Mesendoderm (in vitro differentiated cells): ENCODE data around the gene NCBP2L.

Experiments
- DNase-seq: peaks from one replicate; pipeline ENCODE4 v3.0.0; 2013
- H2AK5ac ChIP-seq: 2 replicates; pipeline ENCODE4 v1.6.1; 2013; ENCODE audit warnings: low read length, inconsistent platforms
- H2BK120ac ChIP-seq: 2 replicates; pipeline ENCODE4 v1.6.1; 2013; ENCODE audit warnings: low read depth, mild to moderate bottlenecking, low read length, moderate library complexity, mixed read lengths
- H2BK15ac ChIP-seq: replicated peaks from 2 replicates; pipeline ENCODE4 v1.6.1; 2013; ENCODE audit warnings: low read depth, mild to moderate bottlenecking, moderate library complexity
- H2BK5ac ChIP-seq: 2 replicates; pipeline ENCODE4 v1.6.1; 2013; ENCODE audit warnings: low read length, inconsistent platforms
- H3K18ac ChIP-seq: 2 replicates; pipeline ENCODE4 v1.6.1; 2013; ENCODE audit warnings: mild to moderate bottlenecking, low read length, mixed read lengths
- H3K23ac ChIP-seq: one replicate; pipeline ENCODE4 v1.6.1; 2013; ENCODE audit warnings: low read length
- H3K27ac ChIP-seq: 2 replicates; pipeline ENCODE4 v1.5.1; 2013; ENCODE audit warnings: low read depth, mild to moderate bottlenecking, inconsistent platforms, low read length, moderate library complexity
- H3K27me3 ChIP-seq: 2 replicates; pipeline ENCODE4 v1.6.1; 2013; ENCODE audit warnings: low read length, control low read depth, mild to moderate bottlenecking, inconsistent platforms; ENCODE audit not compliant: insufficient read depth, poor library complexity
- H3K36me3 ChIP-seq: 2 replicates; pipeline ENCODE4 v1.6.1; 2013; ENCODE audit warnings: low read length, inconsistent platforms; ENCODE audit not compliant: control insufficient read depth, insufficient read depth
- H3K4ac ChIP-seq: one replicate; pipeline ENCODE4 v1.6.1; 2013; ENCODE audit warnings: low read depth, mild to moderate bottlenecking, low read length, moderate library complexity
- H3K4me1 ChIP-seq: 2 replicates; pipeline ENCODE4 v1.6.1; 2013; ENCODE audit warnings: low read depth, low read length, inconsistent platforms; ENCODE audit not compliant: control insufficient read depth
- H3K4me2 ChIP-seq: 2 replicates; pipeline ENCODE4 v1.6.1; 2013; ENCODE audit warnings: low read length
- H3K4me3 ChIP-seq: 2 replicates; pipeline ENCODE4 v1.5.1; 2013; ENCODE audit warnings: mild to moderate bottlenecking, low read length
- H3K56ac ChIP-seq: one replicate; pipeline ENCODE4 v1.6.1; 2013; ENCODE audit warnings: low read length
- H3K79me1 ChIP-seq: 2 replicates; pipeline ENCODE4 v1.6.1; 2013; ENCODE audit warnings: low read length, inconsistent platforms
- H3K79me2 ChIP-seq: 2 replicates; pipeline ENCODE4 v1.6.1; 2013; ENCODE audit warnings: mild to moderate bottlenecking, low read length; ENCODE audit not compliant: control insufficient read depth, insufficient read depth
- H3K9ac ChIP-seq: 2 replicates; pipeline ENCODE4 v1.6.1; 2013; ENCODE audit warnings: low read length, inconsistent platforms
- H4K5ac ChIP-seq: one replicate; pipeline ENCODE4 v1.6.1; 2013; ENCODE audit warnings: low read length
- H4K8ac ChIP-seq: one replicate; pipeline ENCODE4 v1.6.1; 2013; ENCODE audit warnings: low read depth, mild to moderate bottlenecking, control low read depth, low read length, moderate library complexity
- WGBS: extraction: QIAGEN DNeasy Blood & Tissue Kit; methylation state at CpG from one replicate; pipeline ENCODE4 v1.1.7; 2013; ENCODE audit warnings: low lambda C conversion rate, missing lambda C conversion rate; ENCODE audit not compliant: insufficient coverage; ENCODE audit errors: extremely low coverage; 5-methylcytosine and 5-hydroxymethylcytosine counted together

NCBP2L gene

GRCh38 chrX:107747596-107748161, 29.9 kb upstream of the NCBP2L start:
- H3K4ac ChIP-seq, result no peak overlapping the region
- no peak overlapping the region for H2BK5ac ChIP-seq
- H3K9ac ChIP-seq, result no peak overlapping the region
- no peak overlapping the region for H4K8ac ChIP-seq
- no peaks in the 10 kb centered on the region for H3K79me2 ChIP-seq
- H3K27ac ChIP-seq, result no peak overlapping the region
- no peak overlapping the region for H3K23ac ChIP-seq
- H3K18ac ChIP-seq, result no peak overlapping the region
- DNase-seq, result no peak
- H3K4me1 ChIP-seq, result no peaks in the 10 kb centered on the region
- no peak overlapping the region for H3K4me2 ChIP-seq
- H3K79me1 ChIP-seq, result no peaks in the 10 kb centered on the region
- H2BK120ac ChIP-seq, result no peak overlapping the region
- no peak overlapping the region for H2BK15ac ChIP-seq
- no peak overlapping the region for H2AK5ac ChIP-seq
- no peak overlapping the region for H3K56ac ChIP-seq
- H4K5ac ChIP-seq, result no peak overlapping the region
- no peak overlapping the region for H3K4me3 ChIP-seq
- H3K36me3 ChIP-seq, result no peaks in the 10 kb centered on the region
- no CpG with 5 or more reads among the region's 3 CpGs for WGBS
- H3K27me3 ChIP-seq, result no peaks in the 10 kb centered on the region

- Histone ChIP-seq H3K79me2 (no peaks in the 10 kb centered on the region), H3K4me2 (no peak overlapping the region), H3K4me3 (no peak overlapping the region), H3K79me1 (no peaks in the 10 kb centered on the region), H2BK5ac (no peak overlapping the region), H3K56ac (no peak overlapping the region), H2BK15ac (no peak overlapping the region), H3K27me3 (no peaks in the 10 kb centered on the region), H3K4ac (no peak overlapping the region), H3K4me1 (no peaks in the 10 kb centered on the region), H3K27ac (no peak overlapping the region), H4K8ac (no peak overlapping the region), H3K36me3 (no peaks in the 10 kb centered on the region), H2BK120ac (no peak overlapping the region), H2AK5ac (no peak overlapping the region), H3K23ac (no peak overlapping the region), H3K9ac (no peak overlapping the region), H4K5ac (no peak overlapping the region), H3K18ac (no peak overlapping the region)
- WGBS, result no CpG with 5 or more reads among the region's 6 CpGs
- DNase-seq, result no peak
These were observed 29.0 kb upstream of the NCBP2L start for GRCh38 chrX:107748506-107748905.

DNA sequence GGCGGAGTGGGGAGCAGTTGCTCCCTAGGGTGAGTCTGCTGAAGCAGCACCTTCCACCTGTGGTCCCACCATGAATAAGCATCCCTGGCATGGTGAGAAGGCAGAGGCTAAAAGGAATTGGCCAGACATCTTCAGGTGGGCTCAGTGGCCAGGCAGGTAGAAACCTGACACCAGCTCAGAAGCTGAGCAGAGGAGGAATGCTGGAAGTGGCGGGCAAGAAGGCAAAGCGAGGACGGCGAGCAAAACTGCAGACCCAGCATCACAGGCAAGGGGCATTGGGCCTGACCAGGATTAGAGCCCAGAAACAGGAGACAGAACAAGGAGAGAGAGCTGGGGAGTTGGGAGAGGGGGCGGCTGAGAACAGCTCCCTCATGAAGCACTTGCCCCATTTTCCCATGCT, 27.3 kb upstream of the NCBP2L start:
- Histone ChIP-seq H2AK5ac (no peak overlapping the region), H3K4me3 (no peak overlapping the region), H3K79me1 (no peaks in the 10 kb centered on the region), H3K9ac (no peak overlapping the region), H3K18ac (no peak overlapping the region), H2BK5ac (no peak overlapping the region), H3K36me3 (no peaks in the 10 kb centered on the region), H4K5ac (no peak overlapping the region), H3K27me3 (no peaks in the 10 kb centered on the region), H3K4me2 (no peak overlapping the region), H3K4me1 (no peaks in the 10 kb centered on the region), H3K27ac (no peak overlapping the region), H3K4ac (no peak overlapping the region), H4K8ac (no peak overlapping the region), H3K79me2 (no peaks in the 10 kb centered on the region), H2BK15ac (no peak overlapping the region), H3K56ac (no peak overlapping the region), H2BK120ac (no peak overlapping the region), H3K23ac (no peak overlapping the region)
- no peak for DNase-seq
- WGBS, result no CpG with 5 or more reads among the region's 6 CpGs

GRCh38 chrX:107750861-107751445, 26.6 kb upstream of the NCBP2L start:
- H3K4me3 ChIP-seq, result no peak overlapping the region
- H3K36me3 ChIP-seq, result no peaks in the 10 kb centered on the region
- no peak for DNase-seq
- no peak overlapping the region for H3K4ac ChIP-seq
- no peak overlapping the region for H3K9ac ChIP-seq
- H2BK5ac ChIP-seq, result no peak overlapping the region
- H3K27ac ChIP-seq, result no peak overlapping the region
- no peak overlapping the region for H4K8ac ChIP-seq
- H2BK15ac ChIP-seq, result no peak overlapping the region
- no peaks in the 10 kb centered on the region for H3K79me1 ChIP-seq
- no peak overlapping the region for H2AK5ac ChIP-seq
- no peak overlapping the region for H4K5ac ChIP-seq
- no peak overlapping the region for H3K23ac ChIP-seq
- no CpG with 5 or more reads among the region's 7 CpGs for WGBS
- H3K27me3 ChIP-seq, result no peaks in the 10 kb centered on the region
- no peaks in the 10 kb centered on the region for H3K4me1 ChIP-seq
- H3K79me2 ChIP-seq, result no peaks in the 10 kb centered on the region
- no peak overlapping the region for H2BK120ac ChIP-seq
- no peak overlapping the region for H3K4me2 ChIP-seq
- H3K18ac ChIP-seq, result no peak overlapping the region
- H3K56ac ChIP-seq, result no peak overlapping the region

DNA sequence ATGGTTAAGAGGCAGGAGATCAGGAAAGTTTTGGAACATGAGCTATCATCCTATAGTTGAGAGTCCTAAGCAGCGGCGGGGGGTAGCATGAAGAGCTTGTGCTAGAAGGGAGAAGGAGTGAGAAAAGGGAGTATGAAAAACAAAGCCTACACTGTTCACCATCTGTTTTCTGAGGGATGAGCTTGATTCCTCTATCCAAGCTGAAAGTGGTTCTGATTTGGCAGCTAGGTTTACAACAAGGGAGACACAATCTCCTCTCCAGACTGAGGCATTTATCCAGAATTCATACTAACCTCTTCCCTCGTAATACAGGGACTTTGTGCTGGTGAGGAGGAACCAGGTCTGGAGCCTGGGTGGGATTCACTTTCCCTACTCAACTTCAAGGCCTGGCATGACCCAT, 25.5 kb upstream of the NCBP2L start:
- Histone ChIP-seq H3K79me2 (no peaks in the 10 kb centered on the region), H2BK15ac (no peak overlapping the region), H3K56ac (no peak overlapping the region)

GRCh38 chrX:107752714-107753113, 24.8 kb upstream of the NCBP2L start:
- Histone ChIP-seq H3K4me2 (no peak overlapping the region), H2BK5ac (no peak overlapping the region), H3K27me3 (no peaks in the 10 kb centered on the region), H4K8ac (no peak overlapping the region), H3K36me3 (no peaks in the 10 kb centered on the region), H4K5ac (no peak overlapping the region), H2AK5ac (no peak overlapping the region), H2BK15ac (no peak overlapping the region), H3K79me2 (no peaks in the 10 kb centered on the region), H3K4me3 (no peak overlapping the region), H3K27ac (no peak overlapping the region), H3K4me1 (no peaks in the 10 kb centered on the region), H3K4ac (no peak overlapping the region), H3K9ac (no peak overlapping the region), H3K18ac (no peak overlapping the region), H3K79me1 (no peaks in the 10 kb centered on the region), H3K23ac (no peak overlapping the region), H2BK120ac (no peak overlapping the region), H3K56ac (no peak overlapping the region)
- WGBS, result no CpG with 5 or more reads among the region's 3 CpGs
- DNase-seq, result no peak

More for the DNA sequence above, 25.5 kb upstream of the NCBP2L start:
- WGBS, result no CpG with 5 or more reads among the region's 3 CpGs
- Histone ChIP-seq H2BK5ac (no peak overlapping the region), H3K36me3 (no peaks in the 10 kb centered on the region), H3K4ac (no peak overlapping the region), H3K9ac (no peak overlapping the region), H3K27ac (no peak overlapping the region), H3K18ac (no peak overlapping the region), H2AK5ac (no peak overlapping the region), H3K4me2 (no peak overlapping the region), H2BK120ac (no peak overlapping the region), H3K4me1 (no peaks in the 10 kb centered on the region), H3K27me3 (no peaks in the 10 kb centered on the region), H3K4me3 (no peak overlapping the region), H3K79me1 (no peaks in the 10 kb centered on the region), H4K8ac (no peak overlapping the region), H3K23ac (no peak overlapping the region), H4K5ac (no peak overlapping the region)
- DNase-seq, result no peak
